Forelimb muscle (tissue), 1 donor: Measurements from ENCODE around the gene RIC8A. TPM values are rescaled to one million over a fixed set of nuclear protein-coding genes. Genes with fewer than 3 reads are reported as not detected.
"Not testable (repeated sequence)": the region's sequence is repeated elsewhere in the genome, so short reads cannot be mapped to it uniquely, and the experiment has no call there.

Experiments used
- DNase-seq: peaks from one replicate; pipeline ENCODE4 v3.0.0-alpha.2; 2013; ENCODE audit warnings: low read depth
- polyA plus RNA-seq: library from polyadenylated mRNA; unstranded; fragments of 120-200 nt; gene quantifications from one replicate; pipeline ENCODE4 v1.2.1, GENCODE V29; 2013; ENCODE audit not compliant: insufficient read length

The RIC8A gene
- polyA plus RNA-seq, 1 donor = 60.2 TPM

- DNase-seq = no peak
Observed at GRCh38 chr11:218815-219593, 11.5 kb downstream of the RIC8A start.

- DNase-seq = not testable (repeated sequence)
Observed at GRCh38 chr11:220641-221215, 13.2 kb downstream of the RIC8A start.

GRCh38 chr11:221539-221938, 14.0 kb downstream of the RIC8A start:
- no peak for DNase-seq

GRCh38 chr11:221998-222789, 14.7 kb downstream of the RIC8A start:
- DNase-seq = no peak

- no peak for DNase-seq
Observed at GRCh38 chr11:223026-223789, 15.7 kb downstream of the RIC8A start.

- no peak for DNase-seq
Observed at GRCh38 chr11:223884-224283, 16.4 kb downstream of the RIC8A start.

- no peak for DNase-seq
Observed at GRCh38 chr11:224424-224823, 16.9 kb downstream of the RIC8A start.

GRCh38 chr11:225734-226453, 18.4 kb downstream of the RIC8A start:
- no peak for DNase-seq

- DNase-seq = no peak
Observed at GRCh38 chr11:227824-228379, 20.4 kb downstream of the RIC8A start.

GRCh38 chr11:230431-230830, 22.9 kb downstream of the RIC8A start:
- no peak for DNase-seq

- DNase-seq = no peak
Observed at GRCh38 chr11:232783-233565, 25.5 kb downstream of the RIC8A start.

GRCh38 chr11:235180-235579, 27.7 kb downstream of the RIC8A start:
- DNase-seq = no peak

- no peak for DNase-seq
Observed at GRCh38 chr11:235609-235996, 28.1 kb downstream of the RIC8A start.

GRCh38 chr11:235997-236773, 28.7 kb downstream of the RIC8A start, which contains the start of gene SIRT3:
Gene SIRT3 (minus strand): TSS chr11:236342. CDS start chr11:236328, 14 bp downstream.
- peak; percentile 46 for DNase-seq

GRCh38 chr11:236774-237767, 29.6 kb downstream of the RIC8A start, which contains the start of gene PSMD13:
Gene PSMD13 (plus strand): TSS chr11:236976. CDS start chr11:237050, 74 bp downstream.
- DNase-seq = peak; percentile 70

GRCh38 chr11:238346-238745, 30.8 kb downstream of the RIC8A start:
- not testable (repeated sequence) for DNase-seq

- DNase-seq = no peak
Observed at GRCh38 chr11:240315-240714, 32.8 kb downstream of the RIC8A start.

- no peak for DNase-seq
Observed at GRCh38 chr11:241634-242033, 34.1 kb downstream of the RIC8A start.
